Measurements from ENCODE around the gene PRR14.
"Not testable (repeated sequence)": the region's sequence is repeated elsewhere in the genome, so short reads cannot be mapped to it uniquely, and the experiment has no call there.

PRR14 gene

DNA sequence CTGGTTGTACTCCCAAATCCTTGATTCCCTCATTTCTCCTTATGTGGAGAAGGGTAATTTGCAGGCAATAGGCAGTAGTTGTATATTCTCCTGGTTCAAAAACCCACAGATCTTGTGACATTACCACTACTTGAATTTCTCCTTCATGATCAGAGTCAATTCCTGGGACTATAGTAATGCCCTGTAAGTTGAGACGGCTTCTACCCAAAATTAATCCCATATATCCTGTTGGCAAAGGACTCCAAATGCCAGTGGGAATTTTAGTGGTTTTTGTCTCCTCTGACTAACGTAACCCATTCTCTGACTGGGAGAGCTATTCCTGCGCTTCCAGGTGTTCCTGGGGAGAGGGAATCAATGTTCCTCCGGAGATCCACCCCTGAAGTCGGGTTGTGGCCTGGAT, 29.0 kb upstream of the PRR14 start:
- H3K27ac ChIP-seq = no peak overlapping the region

DNA sequence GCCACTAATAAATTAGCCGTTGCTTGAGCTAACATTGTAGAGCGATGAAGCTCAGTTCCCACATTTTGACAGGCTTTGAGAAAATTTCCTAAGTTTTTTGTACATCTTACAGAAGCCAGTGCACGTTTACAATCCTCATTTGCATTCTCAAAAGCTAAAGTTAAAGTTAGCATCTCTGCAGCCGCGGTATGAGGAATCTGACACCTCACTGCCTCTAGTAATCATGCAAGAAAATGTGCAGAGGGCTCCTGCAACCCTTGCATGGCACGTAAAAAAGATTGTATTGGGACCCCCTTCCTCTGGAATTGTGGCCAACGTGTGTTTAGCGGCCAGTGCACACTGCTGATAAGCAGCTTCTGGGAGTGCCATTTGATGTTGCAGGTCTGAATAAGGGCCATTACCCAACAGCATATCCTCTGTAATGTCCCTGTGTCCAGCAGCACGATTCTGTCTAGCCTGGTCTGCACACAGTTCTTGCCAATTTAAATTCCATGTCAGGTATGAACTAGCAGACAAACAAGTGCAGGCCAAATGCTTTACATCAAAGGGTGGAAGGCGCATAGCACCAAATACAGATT, 28.2 kb upstream of the PRR14 start:
- TF ChIP-seq, protein P1, sequence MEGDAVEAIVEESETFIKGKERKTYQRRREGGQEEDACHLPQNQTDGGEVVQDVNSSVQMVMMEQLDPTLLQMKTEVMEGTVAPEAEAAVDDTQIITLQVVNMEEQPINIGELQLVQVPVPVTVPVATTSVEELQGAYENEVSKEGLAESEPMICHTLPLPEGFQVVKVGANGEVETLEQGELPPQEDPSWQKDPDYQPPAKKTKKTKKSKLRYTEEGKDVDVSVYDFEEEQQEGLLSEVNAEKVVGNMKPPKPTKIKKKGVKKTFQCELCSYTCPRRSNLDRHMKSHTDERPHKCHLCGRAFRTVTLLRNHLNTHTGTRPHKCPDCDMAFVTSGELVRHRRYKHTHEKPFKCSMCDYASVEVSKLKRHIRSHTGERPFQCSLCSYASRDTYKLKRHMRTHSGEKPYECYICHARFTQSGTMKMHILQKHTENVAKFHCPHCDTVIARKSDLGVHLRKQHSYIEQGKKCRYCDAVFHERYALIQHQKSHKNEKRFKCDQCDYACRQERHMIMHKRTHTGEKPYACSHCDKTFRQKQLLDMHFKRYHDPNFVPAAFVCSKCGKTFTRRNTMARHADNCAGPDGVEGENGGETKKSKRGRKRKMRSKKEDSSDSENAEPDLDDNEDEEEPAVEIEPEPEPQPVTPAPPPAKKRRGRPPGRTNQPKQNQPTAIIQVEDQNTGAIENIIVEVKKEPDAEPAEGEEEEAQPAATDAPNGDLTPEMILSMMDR (conservative IDR thresholded peaks at IDR 0.05) = no peak
- H3K27ac ChIP-seq = no peak overlapping the region

More for the DNA sequence above, 29.0 kb upstream of the PRR14 start:
- TF ChIP-seq, protein P1 (conservative IDR thresholded peaks at IDR 0.05) = no peak

DNA sequence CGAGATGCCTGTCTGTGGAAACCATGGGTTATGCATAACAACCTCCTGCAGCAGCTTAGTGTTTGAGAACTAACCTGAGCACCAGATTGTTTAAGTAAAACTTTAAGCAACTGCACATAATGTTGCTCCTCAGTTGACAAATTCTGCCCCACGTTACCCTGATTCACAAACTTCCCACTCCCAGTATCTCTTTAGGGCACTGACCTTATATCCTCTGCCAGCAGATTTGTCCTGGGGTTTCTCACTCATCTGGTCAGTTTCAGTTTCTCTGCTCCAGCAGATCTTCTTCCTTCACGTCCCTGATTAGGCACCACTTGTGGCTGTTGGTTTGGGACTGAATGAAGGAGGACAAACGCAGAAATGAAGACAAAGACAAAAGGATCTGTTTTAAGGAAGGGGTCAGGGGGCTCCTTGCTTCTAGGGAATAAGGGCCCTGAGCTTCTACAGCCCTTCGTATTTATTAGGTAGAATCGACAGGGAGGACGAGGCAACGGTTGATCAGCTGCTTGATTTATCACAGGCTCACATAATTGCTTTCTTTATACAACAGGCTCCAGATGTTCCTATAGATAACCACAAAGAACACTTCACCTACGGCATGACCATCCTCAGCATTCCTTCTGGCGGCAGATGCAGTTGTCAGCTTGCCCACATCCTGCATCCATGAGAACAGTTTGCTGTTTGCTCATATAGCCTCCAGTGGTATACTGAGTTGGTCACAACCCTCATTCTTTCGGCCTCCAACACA, 27.1 kb upstream of the PRR14 start:
- TF ChIP-seq, protein P1 (conservative IDR thresholded peaks at IDR 0.05) = no peak
- no peak overlapping the region for H3K27ac ChIP-seq

DNA sequence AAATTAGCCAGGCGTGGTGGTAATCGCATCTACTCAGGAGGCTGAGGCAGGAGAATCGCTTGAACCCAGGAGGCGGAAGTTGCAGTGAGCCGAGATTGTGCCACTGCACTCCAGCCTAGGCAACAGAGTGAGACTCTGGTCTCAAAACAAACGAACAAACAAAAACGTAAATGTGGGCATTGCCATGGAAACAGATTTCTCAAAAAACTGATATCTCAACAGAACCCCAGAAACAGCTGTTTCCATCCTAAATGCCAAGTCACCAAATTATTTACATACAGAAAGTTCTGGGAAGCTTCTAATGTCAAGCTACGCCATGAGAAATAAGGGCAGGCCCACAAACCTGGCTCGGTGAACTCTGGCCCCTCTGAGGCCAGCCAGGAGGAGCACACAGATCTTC, 24.5 kb upstream of the PRR14 start:
- TF ChIP-seq, protein P1 (conservative IDR thresholded peaks at IDR 0.05) = no peak

DNA sequence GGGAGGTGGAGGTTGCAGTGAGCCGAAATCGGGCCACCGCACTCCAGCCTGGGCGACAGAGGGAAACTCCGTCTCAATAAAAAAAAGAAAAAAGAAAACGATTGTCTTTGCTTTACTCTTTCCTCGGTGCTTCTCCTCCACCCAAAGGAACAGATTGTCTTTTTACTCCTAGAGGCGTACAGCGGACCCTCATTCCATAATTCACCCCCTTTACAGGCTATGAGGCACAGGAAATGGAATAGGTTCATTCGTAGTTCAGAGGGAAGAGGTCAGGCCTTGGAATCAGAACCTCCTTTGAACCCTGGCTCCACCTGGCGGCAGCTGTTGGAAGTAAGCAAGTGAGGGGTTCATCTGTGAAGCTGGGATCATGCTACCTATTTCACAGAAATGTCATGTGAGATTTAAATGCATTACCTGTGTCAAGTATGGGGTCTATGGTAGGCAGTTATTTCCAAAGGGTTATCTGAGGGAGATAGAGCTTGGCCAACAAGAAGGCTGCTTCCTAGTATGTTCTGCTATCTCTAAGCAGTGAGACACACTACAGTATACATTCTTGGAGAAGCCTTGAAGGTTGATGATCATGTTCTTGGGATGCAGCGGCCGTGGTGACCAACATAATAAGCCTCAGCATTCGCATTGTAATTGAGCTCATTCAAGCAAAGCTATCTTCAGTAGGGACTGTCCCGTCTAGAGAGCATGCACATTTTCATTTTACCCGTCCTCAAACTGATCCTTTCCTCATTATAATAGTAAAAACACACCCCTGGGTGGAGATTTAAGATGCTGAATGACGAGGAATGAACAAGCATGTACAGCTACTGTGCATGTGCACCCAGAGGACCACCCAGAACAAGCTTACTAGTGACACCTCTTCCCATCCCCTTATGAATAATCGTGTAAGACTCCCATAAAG, 21.9 kb upstream of the PRR14 start:
- TF ChIP-seq, protein P1 (conservative IDR thresholded peaks at IDR 0.05) = peak; percentile 79
- no peak overlapping the region for H3K27ac ChIP-seq

More for the DNA sequence above, 24.5 kb upstream of the PRR14 start:
- H3K27ac ChIP-seq = no peak overlapping the region

DNA sequence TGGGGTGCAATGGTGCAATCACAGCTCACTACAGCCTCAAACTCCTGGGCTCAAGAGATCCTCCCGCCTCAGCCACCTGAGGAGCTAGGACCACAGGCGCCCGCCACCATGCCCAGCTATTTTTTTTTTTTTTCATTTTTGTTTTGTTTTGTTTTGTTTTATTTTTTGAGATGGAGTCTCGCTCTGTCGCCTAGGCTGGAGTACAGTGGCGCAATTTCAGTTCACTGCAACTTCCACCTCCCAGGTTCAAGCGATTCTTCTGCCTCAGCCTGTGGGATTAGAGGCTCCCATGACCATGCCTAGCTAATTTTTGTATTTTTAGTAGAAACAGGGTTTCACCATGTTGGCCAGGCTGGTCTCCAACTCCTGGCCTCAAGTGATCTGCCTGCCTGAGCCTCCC, 18.3 kb upstream of the PRR14 start:
- H3K27ac ChIP-seq = not testable (repeated sequence)

DNA sequence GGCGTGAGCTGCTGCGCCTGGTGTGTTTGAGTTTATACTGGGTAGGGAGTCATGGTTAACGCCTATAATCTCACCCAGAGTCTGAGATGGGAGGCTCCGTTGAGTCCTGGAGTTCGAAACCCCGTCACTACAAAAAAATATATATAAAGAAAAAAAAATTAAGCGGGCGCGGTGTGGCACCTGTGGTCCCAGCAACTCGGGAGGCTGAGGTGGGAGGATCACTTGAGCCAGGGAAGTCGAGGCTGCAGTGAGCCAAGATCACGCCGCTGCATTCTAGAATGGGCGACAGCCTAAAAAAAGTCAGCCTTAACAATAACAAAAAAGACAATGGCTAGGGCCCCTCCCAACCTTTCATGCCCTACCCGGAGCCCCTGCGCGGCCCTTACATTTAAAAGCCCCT, 17.2 kb upstream of the PRR14 start:
- H3K27ac ChIP-seq = peak overlapping the region; percentile 62
- TF ChIP-seq, protein P1 (conservative IDR thresholded peaks at IDR 0.05) = no peak
